Thyroid gland (tissue), 4 donors: Measurements from ENCODE around the gene MSN.
"Not testable (repeated sequence)": the region's sequence is repeated elsewhere in the genome, so short reads cannot be mapped to it uniquely, and the experiment has no call there.

ENCODE experiments used
- CTCF ChIP-seq, 6 experiments: fragments of 200-600 bp in 3 of 6; fragments of 450-650 bp in 3 of 6; sonication (generic) in 3 of 6; IDR thresholded peaks; one replicate each; pipeline ENCODE4 v1.5.1; 2016 to 2019; ENCODE audit warnings: antibody characterized with exemption in 6 of 6, mild to moderate bottlenecking in 2 of 6, inconsistent platforms in 1 of 6, moderate library complexity in 1 of 6
- POLR2A ChIP-seq, 2 donors: fragments of 450-650 bp; IDR thresholded peaks; one replicate each; pipeline ENCODE4 v1.6.1; 2017; ENCODE audit warnings: antibody characterized with exemption in 2 of 2, mild to moderate bottlenecking in 2 of 2, moderate library complexity in 1 of 2

GRCh38 chrX:65636261-65636660, 31.2 kb upstream of the MSN start:
- not testable (repeated sequence) for TF ChIP-seq CTCF, POLR2A (IDR thresholded peaks at IDR 0.05)
